Sigmoid colon (tissue), 4 donors: Measurements from ENCODE around the gene FBXO10.

ENCODE experiments used
- CTCF ChIP-seq, 4 experiments: fragments of 450-650 bp in 3 of 4; fragments of 200-600 bp in 1 of 4; IDR thresholded peaks; one replicate each; pipeline ENCODE4 v1.5.1; 2016 to 2019; ENCODE audit warnings: antibody characterized with exemption in 4 of 4, mild to moderate bottlenecking in 3 of 4, moderate library complexity in 2 of 4
- EP300 ChIP-seq, 4 donors: sonication (generic); formaldehyde crosslinking; IDR thresholded peaks; one replicate each; pipeline ENCODE4 v1.6.1; 2017; ENCODE audit warnings: antibody characterized with exemption in 4 of 4
- POLR2A ChIP-seq, 2 donors: fragments of 450-650 bp; IDR thresholded peaks; one replicate each; pipeline ENCODE4 v1.6.1; 2016; ENCODE audit warnings: antibody characterized with exemption in 2 of 2, mild to moderate bottlenecking in 2 of 2, moderate library complexity in 2 of 2
- POLR2AphosphoS5 ChIP-seq, 4 donors: sonication (generic); formaldehyde crosslinking; IDR thresholded peaks; one replicate each; pipeline ENCODE4 v1.6.1; 2017; ENCODE audit warnings: antibody characterized with exemption in 4 of 4

- TF ChIP-seq CTCF (IDR thresholded peaks at IDR 0.05), result no peak
- TF ChIP-seq EP300 (IDR thresholded peaks at IDR 0.05), result peak in 1 of 4 donors; percentile 25
- TF ChIP-seq POLR2A (IDR thresholded peaks at IDR 0.05), result peak; percentile 80 to 89
- peak; percentile 84 to 91 (median 89) for TF ChIP-seq POLR2AphosphoS5 (IDR thresholded peaks at IDR 0.05)
Observed at GRCh38 chr9:37465249-37466036, 110.7 kb downstream of the FBXO10 start, which contains the start of gene ZBTB5.
